ENCODE results near the gene KMO.

GRCh38 chr1:241614144-241614543 is 82.0 kb downstream of the KMO start:
- no peak for TF ChIP-seq POLR2AphosphoS5 (IDR thresholded peaks at IDR 0.05; ENCODE audit: low read depth, low read length)
- no peak for TF ChIP-seq REST (IDR thresholded peaks at IDR 0.05; ENCODE audit: insufficient read depth in 1 of 2, low read depth in 2 of 2, low read length in 2 of 2)

All from PFSK-1 (cell line).